ENCODE measurements around the gene DKKL1.

GRCh38 chr19:49333811-49334288, 29.8 kb upstream of the DKKL1 start:
- no peak for TF ChIP-seq GATA2 (IDR thresholded peaks at IDR 0.05; ENCODE audit: low read depth, low read length)
- TF ChIP-seq GATA3 (IDR thresholded peaks at IDR 0.05; ENCODE audit: low read depth, low read length): no peak

Data from SH-SY5Y (cell line).